GM12865 (cell line): ENCODE data around the gene SLC25A21.

Experiments
- DNase-seq: peaks from one replicate; pipeline ENCODE4 v3.0.0; 2010; ENCODE audit warnings: low read depth
- H3K4me3 ChIP-seq: 2 replicates; pipeline ENCODE4 v1.5.1; 2011; ENCODE audit warnings: mild to moderate bottlenecking, low read depth, low read length, control low read depth
- TF ChIP-seq, protein P1 (sequence below): IDR thresholded peaks from 2 replicates; pipeline ENCODE4 v1.5.1; 2011; ENCODE audit warnings: low read length, control low read depth, low read depth, inconsistent platforms; ENCODE audit not compliant: insufficient read depth; ENCODE audit errors: missing control alignments

SLC25A21 gene

DNA sequence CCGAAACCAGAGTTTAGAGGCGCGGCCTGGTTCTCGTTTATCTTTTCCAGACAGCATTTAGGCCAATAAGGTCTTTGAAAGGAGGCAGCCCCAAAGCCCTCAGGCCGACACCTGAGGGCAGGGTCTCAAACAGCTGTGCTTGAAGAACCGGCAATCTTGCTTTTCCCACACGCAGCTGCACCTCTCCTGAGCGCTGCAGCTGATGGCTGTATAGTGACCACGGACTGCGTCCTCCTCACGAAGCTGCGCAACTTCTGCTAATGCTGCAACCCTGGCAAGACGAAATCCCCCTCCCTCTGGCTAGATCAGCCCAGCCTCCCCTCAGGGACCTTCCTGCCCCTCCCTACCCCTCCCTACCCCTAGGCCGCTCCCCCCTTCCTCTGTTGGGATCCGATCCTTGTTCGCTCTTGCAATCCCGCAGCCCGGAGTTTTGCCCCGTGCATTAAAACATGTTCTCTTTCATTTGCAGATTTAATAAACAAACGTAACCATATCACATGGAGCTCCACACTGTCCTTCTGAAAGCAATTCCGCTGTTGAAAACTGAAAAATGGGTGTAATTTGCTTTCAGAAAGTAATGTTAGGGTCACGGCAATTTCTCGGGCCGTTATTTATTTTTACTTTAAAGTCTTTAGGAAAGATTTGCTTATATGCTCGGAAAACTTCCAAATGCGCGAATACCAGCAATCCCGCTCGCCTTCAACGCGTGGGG is 515.6 kb downstream of the SLC25A21 start:
- TF ChIP-seq, protein P1, sequence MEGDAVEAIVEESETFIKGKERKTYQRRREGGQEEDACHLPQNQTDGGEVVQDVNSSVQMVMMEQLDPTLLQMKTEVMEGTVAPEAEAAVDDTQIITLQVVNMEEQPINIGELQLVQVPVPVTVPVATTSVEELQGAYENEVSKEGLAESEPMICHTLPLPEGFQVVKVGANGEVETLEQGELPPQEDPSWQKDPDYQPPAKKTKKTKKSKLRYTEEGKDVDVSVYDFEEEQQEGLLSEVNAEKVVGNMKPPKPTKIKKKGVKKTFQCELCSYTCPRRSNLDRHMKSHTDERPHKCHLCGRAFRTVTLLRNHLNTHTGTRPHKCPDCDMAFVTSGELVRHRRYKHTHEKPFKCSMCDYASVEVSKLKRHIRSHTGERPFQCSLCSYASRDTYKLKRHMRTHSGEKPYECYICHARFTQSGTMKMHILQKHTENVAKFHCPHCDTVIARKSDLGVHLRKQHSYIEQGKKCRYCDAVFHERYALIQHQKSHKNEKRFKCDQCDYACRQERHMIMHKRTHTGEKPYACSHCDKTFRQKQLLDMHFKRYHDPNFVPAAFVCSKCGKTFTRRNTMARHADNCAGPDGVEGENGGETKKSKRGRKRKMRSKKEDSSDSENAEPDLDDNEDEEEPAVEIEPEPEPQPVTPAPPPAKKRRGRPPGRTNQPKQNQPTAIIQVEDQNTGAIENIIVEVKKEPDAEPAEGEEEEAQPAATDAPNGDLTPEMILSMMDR, result no peak
- no peak for DNase-seq
- H3K4me3 ChIP-seq, result no peak overlapping the region

- DNase-seq, result no peak
- TF ChIP-seq, protein P1, result peak; percentile 34
- H3K4me3 ChIP-seq, result no peak overlapping the region
These were observed 516.3 kb downstream of the SLC25A21 start for GRCh38 chr14:36655963-36656686.

- no peak overlapping the region for H3K4me3 ChIP-seq
- TF ChIP-seq, protein P1, result no peak
- DNase-seq, result no peak
These were observed 516.8 kb downstream of the SLC25A21 start for GRCh38 chr14:36655571-36655962.

- no peak overlapping the region for H3K4me3 ChIP-seq
- TF ChIP-seq, protein P1, result no peak
- no peak for DNase-seq
These were observed 517.5 kb downstream of the SLC25A21 start for GRCh38 chr14:36654794-36655381.

- TF ChIP-seq, protein P1, result no peak
- DNase-seq, result no peak
- H3K4me3 ChIP-seq, result no peak overlapping the region
These were observed 518.2 kb downstream of the SLC25A21 start for GRCh38 chr14:36653962-36654793.

DNA sequence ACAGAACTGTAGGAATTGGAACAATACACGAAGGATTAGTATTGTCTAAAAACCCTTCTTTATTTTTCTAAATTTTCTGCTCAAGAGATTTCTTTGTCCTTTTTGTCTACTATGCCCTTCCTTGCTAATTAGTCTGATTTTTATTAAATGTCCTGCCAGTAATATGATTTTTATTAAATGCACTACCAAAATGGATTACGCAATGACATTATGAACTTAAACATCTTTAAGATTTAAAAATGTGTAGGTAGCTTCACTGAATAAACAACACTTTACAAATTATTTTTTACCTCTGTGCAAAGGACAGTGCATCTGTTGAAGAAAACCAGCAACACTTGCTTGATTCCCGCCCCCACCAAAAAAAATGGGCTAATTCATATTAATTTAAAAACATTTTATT is 519.0 kb downstream of the SLC25A21 start:
- TF ChIP-seq, protein P1, result no peak
- H3K4me3 ChIP-seq, result no peak overlapping the region
- DNase-seq, result no peak
